8988T (cell line): ENCODE data around the gene PFKP.

Experiments used
- DNase-seq: peaks from one replicate; pipeline ENCODE4 v3.0.0; 2011

Gene PFKP

GRCh38 chr10:3122034-3122433 is 54.7 kb downstream of the PFKP start:
- no peak for DNase-seq

- no peak for DNase-seq
Observed at GRCh38 chr10:3122486-3123205, 55.3 kb downstream of the PFKP start.

- DNase-seq, result no peak
Observed at GRCh38 chr10:3123571-3124411, 56.4 kb downstream of the PFKP start.

- DNase-seq, result no peak
Observed at GRCh38 chr10:3124412-3125175, 57.2 kb downstream of the PFKP start.

GRCh38 chr10:3125527-3126170 is 58.3 kb downstream of the PFKP start:
- DNase-seq, result no peak

- no peak for DNase-seq
Observed at GRCh38 chr10:3126249-3126648, 58.9 kb downstream of the PFKP start.

GRCh38 chr10:3126741-3127346 is 59.5 kb downstream of the PFKP start:
- no peak for DNase-seq

GRCh38 chr10:3127921-3128320 is 60.6 kb downstream of the PFKP start:
- DNase-seq, result no peak

- no peak for DNase-seq
Observed at GRCh38 chr10:3128379-3129130, 61.2 kb downstream of the PFKP start.

- no peak for DNase-seq
Observed at GRCh38 chr10:3129581-3130340, 62.4 kb downstream of the PFKP start.

GRCh38 chr10:3131098-3131497 is 63.8 kb downstream of the PFKP start:
- no peak for DNase-seq

GRCh38 chr10:3132036-3133025 is 65.0 kb downstream of the PFKP start:
- no peak for DNase-seq

GRCh38 chr10:3133948-3134347 is 66.6 kb downstream of the PFKP start:
- DNase-seq, result no peak

GRCh38 chr10:3135006-3135405 is 67.7 kb downstream of the PFKP start:
- no peak for DNase-seq

GRCh38 chr10:3136336-3136735 is 69.0 kb downstream of the PFKP start:
- DNase-seq, result no peak

GRCh38 chr10:3136763-3137611 is 69.6 kb downstream of the PFKP start:
- DNase-seq, result no peak

GRCh38 chr10:3137958-3138726 is 70.8 kb downstream of the PFKP start:
- no peak for DNase-seq
